WI38 (cell line): ENCODE measurements around the gene EMC9.

Experiments
- H3K4me3 ChIP-seq: 2 replicates; pipeline ENCODE4 v1.5.1; 2011; ENCODE audit warnings: low read depth, mild to moderate bottlenecking, control low read depth, low read length
- TF ChIP-seq, protein P1 (sequence below): IDR thresholded peaks from 2 replicates; pipeline ENCODE4 v1.5.1; 2012; ENCODE audit warnings: low read depth, mild to moderate bottlenecking, control low read depth, low read length

The EMC9 gene

DNA sequence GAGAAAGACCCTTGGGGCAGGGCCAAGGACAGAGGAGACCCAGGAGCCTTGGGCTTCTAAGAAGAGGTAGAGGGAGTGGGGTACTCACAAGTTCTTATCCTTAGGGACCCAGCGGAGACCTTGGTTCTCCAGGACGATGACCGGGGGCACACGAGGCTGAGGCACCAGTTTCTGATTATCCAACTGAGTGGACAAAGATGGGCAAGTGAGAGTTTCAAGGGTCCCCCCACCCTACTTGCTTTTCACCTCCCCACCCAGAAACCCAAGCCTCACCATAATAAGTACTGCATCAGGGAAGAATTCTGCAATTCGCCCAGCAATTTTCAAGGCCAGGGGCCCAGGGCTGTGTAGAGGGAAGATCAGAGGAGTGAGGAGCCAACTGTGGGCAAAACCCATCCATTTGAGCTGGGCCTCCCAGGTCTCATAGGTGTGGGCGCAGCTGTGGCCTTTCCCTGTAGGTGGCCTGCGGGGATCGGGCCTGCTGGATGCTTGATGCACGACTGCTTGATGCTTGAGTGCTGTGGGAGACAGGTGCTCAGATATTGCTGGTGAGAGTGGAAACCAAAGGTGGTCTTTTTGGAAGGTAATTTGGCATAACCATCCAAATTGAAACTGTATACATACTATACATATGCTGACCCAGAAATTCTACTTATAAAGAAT lies 2.0 kb downstream of the EMC9 start:
- TF ChIP-seq, protein P1, sequence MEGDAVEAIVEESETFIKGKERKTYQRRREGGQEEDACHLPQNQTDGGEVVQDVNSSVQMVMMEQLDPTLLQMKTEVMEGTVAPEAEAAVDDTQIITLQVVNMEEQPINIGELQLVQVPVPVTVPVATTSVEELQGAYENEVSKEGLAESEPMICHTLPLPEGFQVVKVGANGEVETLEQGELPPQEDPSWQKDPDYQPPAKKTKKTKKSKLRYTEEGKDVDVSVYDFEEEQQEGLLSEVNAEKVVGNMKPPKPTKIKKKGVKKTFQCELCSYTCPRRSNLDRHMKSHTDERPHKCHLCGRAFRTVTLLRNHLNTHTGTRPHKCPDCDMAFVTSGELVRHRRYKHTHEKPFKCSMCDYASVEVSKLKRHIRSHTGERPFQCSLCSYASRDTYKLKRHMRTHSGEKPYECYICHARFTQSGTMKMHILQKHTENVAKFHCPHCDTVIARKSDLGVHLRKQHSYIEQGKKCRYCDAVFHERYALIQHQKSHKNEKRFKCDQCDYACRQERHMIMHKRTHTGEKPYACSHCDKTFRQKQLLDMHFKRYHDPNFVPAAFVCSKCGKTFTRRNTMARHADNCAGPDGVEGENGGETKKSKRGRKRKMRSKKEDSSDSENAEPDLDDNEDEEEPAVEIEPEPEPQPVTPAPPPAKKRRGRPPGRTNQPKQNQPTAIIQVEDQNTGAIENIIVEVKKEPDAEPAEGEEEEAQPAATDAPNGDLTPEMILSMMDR: no peak
- H3K4me3 ChIP-seq: peak overlapping the region; percentile 73; the same call in 1 of the 2 replicates

DNA sequence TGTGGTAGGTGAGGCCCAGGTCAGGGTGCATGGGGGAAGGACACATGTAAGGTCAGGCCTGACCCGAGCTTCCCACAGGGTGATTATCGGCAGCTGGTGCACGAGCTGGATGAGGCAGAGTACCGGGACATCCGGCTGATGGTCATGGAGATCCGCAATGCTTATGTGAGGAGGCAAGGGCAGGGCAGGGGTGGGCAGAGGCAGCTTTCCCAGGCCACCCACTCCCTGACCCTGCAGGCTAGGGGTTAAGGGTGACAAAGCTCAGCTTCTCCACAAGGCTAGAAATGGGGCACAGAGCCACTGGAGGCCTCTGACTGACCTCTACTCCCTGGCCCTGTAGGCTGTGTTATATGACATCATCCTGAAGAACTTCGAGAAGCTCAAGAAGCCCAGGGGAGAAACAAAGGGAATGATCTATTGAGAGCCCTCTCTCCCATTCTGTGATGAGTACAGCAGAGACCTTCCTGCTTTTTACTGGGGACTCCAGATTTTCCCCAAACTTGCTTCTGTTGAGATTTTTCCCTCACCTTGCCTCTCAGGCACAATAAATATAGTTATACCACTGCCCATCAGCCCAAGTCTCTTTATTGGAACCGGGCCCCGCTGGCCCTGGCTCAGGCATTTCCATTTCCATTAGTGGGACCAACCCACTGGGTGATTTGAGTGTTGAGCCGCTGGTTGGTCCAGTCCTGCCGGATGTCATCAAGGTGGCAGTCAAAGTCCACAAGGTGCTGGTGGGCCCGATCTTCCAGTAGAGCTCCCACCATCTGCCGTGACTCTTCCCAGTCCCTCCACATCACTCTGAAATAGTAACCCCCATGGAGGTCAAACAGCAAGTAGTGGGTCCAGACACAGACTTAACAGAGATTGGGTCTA lies 2.8 kb downstream of the EMC9 start:
- no peak overlapping the region for H3K4me3 ChIP-seq
- TF ChIP-seq, protein P1: no peak

DNA sequence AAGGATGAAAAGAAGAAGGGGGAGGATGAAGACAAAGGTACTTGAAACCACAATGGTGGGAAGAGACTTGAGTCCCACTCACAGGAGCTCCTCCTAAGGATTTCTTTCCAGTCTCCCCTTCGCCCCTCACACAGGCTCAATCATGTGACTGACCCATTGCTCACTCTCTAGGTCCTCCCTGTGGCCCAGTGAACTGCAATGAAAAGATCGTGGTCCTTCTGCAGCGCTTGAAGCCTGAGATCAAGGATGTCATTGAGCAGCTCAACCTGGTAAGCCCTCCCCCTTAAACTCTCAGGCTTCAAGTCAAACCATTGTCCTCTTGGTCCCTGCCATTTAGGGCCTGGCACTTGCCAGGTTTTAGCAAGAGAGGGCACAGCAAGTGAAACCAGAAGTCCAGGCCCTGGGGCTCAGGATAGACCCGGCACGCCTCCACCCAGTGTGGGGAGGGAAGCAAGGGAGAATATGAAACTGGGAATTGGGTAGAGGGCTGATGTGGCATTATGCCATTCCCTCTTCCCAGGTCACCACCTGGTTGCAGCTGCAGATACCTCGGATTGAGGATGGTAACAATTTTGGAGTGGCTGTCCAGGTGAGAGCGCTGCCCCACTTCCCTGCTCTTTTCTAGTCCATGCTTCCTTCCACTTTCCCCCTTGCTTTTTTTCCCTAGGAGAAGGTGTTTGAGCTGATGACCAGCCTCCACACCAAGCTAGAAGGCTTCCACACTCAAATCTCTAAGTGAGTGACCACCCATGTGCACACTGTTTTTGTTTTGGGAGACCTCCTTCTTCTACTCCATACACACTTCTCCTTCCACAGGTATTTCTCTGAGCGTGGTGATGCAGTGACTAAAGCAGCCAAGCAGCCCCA lies 3.6 kb downstream of the EMC9 start:
- H3K4me3 ChIP-seq: no peak overlapping the region; the same call in 1 of the 2 replicates
- TF ChIP-seq, protein P1: no peak

DNA sequence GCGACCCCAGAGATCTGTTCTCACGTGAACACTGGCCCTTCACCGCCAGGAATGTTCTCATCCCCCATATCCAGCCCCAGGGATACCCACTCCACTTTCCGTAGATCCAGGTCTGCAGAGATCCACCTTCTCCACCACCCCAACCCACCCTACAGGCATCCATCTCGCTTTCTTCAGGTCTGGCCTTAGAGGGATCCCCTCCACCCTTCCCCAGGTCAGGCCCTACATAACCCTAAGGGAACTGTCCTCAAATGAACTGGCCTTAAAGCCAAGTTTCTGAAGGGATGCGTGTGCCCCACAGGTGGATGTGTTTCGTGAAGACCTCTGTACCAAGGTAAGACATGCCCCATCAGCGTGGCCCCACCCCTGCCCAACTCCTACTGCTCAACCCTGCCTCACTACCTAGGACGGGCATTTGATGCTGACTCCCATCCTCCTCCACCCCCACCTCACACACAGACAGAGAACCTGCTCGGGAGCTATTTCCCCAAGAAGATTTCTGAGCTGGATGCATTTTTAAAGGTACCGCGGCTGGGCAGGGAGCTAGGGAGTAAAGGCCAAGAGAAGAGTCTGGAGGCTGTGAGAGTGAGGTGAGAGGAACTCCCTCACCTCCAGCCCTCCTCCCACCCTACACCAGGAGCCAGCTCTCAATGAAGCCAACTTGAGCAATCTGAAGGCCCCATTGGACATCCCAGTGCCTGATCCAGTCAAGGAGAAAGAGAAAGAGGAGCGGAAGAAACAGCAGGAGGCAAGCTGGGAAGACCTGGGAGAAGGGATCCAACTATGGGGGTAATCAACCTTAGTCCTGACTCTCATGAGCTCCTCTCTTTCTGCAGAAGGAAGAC lies 4.5 kb downstream of the EMC9 start:
- peak overlapping the region; percentile 89 for H3K4me3 ChIP-seq
- TF ChIP-seq, protein P1: no peak

DNA sequence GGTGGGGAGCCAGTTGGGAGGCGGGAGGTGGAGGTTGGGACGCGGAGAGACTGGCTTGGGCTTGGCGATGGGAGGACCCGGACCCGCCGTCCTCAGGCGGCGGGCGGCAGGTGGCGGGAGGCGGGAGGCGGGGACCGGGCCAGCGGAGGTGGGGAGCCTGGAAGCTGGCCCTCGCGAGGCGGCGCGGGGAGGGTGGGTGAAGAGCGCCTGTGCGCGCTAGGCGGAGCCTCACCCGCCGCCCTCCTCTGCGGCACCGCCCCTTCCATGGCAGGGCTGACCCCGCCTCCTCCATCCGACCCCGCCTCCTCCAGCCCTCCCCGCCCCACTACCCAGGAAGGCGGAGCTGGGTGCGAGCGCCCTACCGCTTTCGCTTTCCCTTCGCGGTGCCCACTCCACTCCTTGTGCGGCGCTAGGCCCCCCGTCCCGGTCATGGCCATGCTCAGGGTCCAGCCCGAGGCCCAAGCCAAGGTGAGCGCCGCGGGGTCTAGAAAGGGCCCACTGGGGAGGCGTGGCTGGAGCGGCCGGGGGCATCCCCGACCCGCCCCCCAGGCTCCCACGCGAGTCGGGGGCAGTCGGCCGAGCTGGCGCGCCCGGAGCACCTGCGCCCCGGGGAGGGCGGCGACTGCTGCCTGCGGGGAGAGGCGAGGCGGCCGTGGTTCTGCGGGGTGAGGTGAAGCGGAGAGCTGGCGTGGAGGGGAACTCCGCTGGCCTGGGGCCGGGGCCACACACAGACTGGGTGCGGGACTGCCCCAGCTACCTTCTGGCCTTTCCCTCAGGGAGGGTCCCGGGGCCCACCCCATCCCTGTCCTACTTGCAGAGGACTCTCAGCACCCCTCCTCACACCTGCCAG lies 5.3 kb downstream of the EMC9 start, which contains the start of gene PSME1:
Gene PSME1, plus strand, starts transcription at position 361 of the 850 bp plus-strand sequence. Its CDS starts 69 bp downstream, at position 430.
- TF ChIP-seq, protein P1: no peak
- H3K4me3 ChIP-seq: peak within 1 kb of the TSS; percentile 89

DNA sequence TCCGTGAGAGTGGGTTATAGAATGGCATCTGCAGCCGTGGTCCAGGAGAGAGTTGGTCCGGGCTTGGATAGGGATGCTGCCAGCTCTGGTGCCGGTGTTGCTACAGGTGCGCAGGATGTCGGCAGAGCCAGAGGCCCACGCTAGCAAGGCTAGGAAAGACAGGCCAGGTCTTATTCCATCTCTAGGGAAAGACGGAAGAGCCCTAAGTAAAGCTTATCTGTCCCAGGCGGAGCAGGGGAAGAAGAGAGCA lies 5.9 kb downstream of the EMC9 start:
- TF ChIP-seq, protein P1: no peak
- peak overlapping the region; percentile 89 for H3K4me3 ChIP-seq
